Endothelial cell (in vitro differentiated cells): ENCODE results near the gene UPF1. TPM values are rescaled to one million over a fixed set of nuclear protein-coding genes. Genes with fewer than 3 reads are reported as not detected.
A peak's percentile ranks its signal among the peaks of the same experiment; 100 is the strongest.

Source experiments
- DNase-seq: peaks from one replicate; pipeline ENCODE4 v3.0.0; 2021; ENCODE audit warnings: low spot score
- H3K27ac Mint-ChIP-seq: one replicate; pipeline ENCODE4 v1.8.0; 2021; ENCODE audit warnings: mixed read lengths, inconsistent platforms; ENCODE audit not compliant: unreplicated experiment
- H3K27me3 Mint-ChIP-seq: one replicate; pipeline ENCODE4 v1.8.0; 2021; ENCODE audit warnings: mild to moderate bottlenecking, moderate library complexity, mixed read lengths, inconsistent platforms; ENCODE audit not compliant: unreplicated experiment
- H3K36me3 Mint-ChIP-seq: one replicate; pipeline ENCODE4 v1.8.0; 2021; ENCODE audit warnings: mild to moderate bottlenecking, low read depth, mixed read lengths, inconsistent platforms; ENCODE audit not compliant: unreplicated experiment
- H3K4me1 Mint-ChIP-seq: one replicate; pipeline ENCODE4 v1.8.0; 2021; ENCODE audit warnings: mild to moderate bottlenecking, mixed read lengths, inconsistent platforms; ENCODE audit not compliant: unreplicated experiment
- H3K4me3 Mint-ChIP-seq: one replicate; pipeline ENCODE4 v1.8.0; 2021; ENCODE audit warnings: mild to moderate bottlenecking, mixed read lengths, inconsistent platforms; ENCODE audit not compliant: unreplicated experiment
- H3K9me3 Mint-ChIP-seq: one replicate; pipeline ENCODE4 v1.8.0; 2021; ENCODE audit warnings: mixed read lengths, inconsistent platforms; ENCODE audit not compliant: unreplicated experiment
- CTCF ChIP-seq: fragments of 200-600 bp; sonication (generic); IDR thresholded peaks from one replicate; pipeline ENCODE4 v1.5.0; 2021; ENCODE audit warnings: antibody characterized with exemption; ENCODE audit not compliant: unreplicated experiment
- total RNA-seq: library from RNA; stranded (reverse); fragmentation: NEBNext Ultra II Directional; extraction: Animal tissue kit (Norgen Biotek cat#: 25700); gene quantifications from one replicate; pipeline ENCODE4 v1.2.1, GENCODE V29; 2021; ENCODE audit not compliant: unreplicated experiment

Gene UPF1
- total RNA-seq, 1 donor from 2014 or later = 69.8 TPM

GRCh38 chr19:18843960-18844359 lies 12.2 kb downstream of the UPF1 start:
- no peaks in the 10 kb centered on the region for H3K9me3 Mint-ChIP-seq
- H3K36me3 Mint-ChIP-seq = peaks cover 20% of the 10 kb centered on the region
- TF ChIP-seq CTCF = no peak
- H3K4me1 Mint-ChIP-seq = peaks cover 11% of the 10 kb centered on the region
- H3K4me3 Mint-ChIP-seq = no peak overlapping the region
- no peak overlapping the region for H3K27ac Mint-ChIP-seq
- H3K27me3 Mint-ChIP-seq = peaks cover 5% of the 10 kb centered on the region
- DNase-seq = no peak

- peaks cover 25% of the 10 kb centered on the region for H3K36me3 Mint-ChIP-seq
Observed at GRCh38 chr19:18844806-18845329, 13.1 kb downstream of the UPF1 start.

GRCh38 chr19:18845961-18846360 lies 14.2 kb downstream of the UPF1 start:
- H3K4me3 Mint-ChIP-seq = peak overlapping the region; percentile 53
- H3K27ac Mint-ChIP-seq = no peak overlapping the region
- no peak for DNase-seq
- TF ChIP-seq CTCF = no peak
- peaks cover 12% of the 10 kb centered on the region for H3K4me1 Mint-ChIP-seq
- H3K9me3 Mint-ChIP-seq = no peaks in the 10 kb centered on the region
- H3K36me3 Mint-ChIP-seq = peaks cover 30% of the 10 kb centered on the region
- peaks cover 7% of the 10 kb centered on the region for H3K27me3 Mint-ChIP-seq

More at GRCh38 chr19:18844806-18845329, 13.1 kb downstream of the UPF1 start:
- Mint-ChIP-seq H3K27me3 (peaks cover 8% of the 10 kb centered on the region), H3K4me1 (peaks cover 12% of the 10 kb centered on the region), H3K4me3 (no peak overlapping the region), H3K27ac (no peak overlapping the region), H3K9me3 (no peaks in the 10 kb centered on the region)
- DNase-seq = no peak
- TF ChIP-seq CTCF = no peak

- peak; percentile 81 for DNase-seq
- Mint-ChIP-seq H3K9me3 (no peaks in the 10 kb centered on the region), H3K27ac (no peak overlapping the region), H3K4me3 (no peak overlapping the region), H3K27me3 (peaks cover 7% of the 10 kb centered on the region), H3K36me3 (peaks cover 36% of the 10 kb centered on the region), H3K4me1 (peaks cover 7% of the 10 kb centered on the region)
- TF ChIP-seq CTCF = peak; percentile 69
Observed at GRCh38 chr19:18846862-18847548, 15.2 kb downstream of the UPF1 start.
